ENCODE results near the gene NTSR1.

GRCh38 chr20:62799873-62800272 is 91.2 kb downstream of the NTSR1 start:
- TF ChIP-seq ZNF274 (IDR thresholded peaks at IDR 0.05; ENCODE audit: low read depth, low read length) (no peak), SUZ12 (IDR thresholded peaks at IDR 0.05; ENCODE audit: extremely low read depth, insufficient read depth, insufficient read length) (no peak)

Data from NT2/D1 (cell line).